ENCODE data around the gene GFRAL. TPM values are rescaled to one million over a fixed set of nuclear protein-coding genes. Genes with fewer than 3 reads are reported as not detected.

GFRAL gene
- total and polyA plus RNA-seq, 9 donors = not detected

DNA sequence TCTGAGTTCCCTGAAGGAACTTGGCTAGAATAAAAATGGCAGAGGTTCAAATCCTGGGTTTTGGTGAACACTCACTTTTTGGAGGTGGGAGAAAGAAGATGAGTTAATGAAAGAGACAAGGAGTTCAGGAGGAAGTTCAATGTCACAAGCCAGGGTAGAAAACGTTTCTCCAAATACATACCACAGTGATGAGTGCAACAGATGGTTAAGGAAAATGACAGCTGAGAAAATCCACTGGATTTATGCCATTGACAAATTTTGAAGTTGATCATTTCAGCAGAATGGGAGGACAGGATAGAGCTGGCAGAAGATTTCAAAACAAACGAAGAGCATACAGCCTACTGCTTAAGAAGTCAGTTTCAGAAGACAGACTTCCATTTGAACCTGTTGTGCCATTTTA is 122.7 kb downstream of the GFRAL start:
- intact Hi-C loops (cut with DNase I) = no loop called here
- Histone ChIP-seq H3K4me1 (ENCODE audit: insufficient read depth) (no peaks in the 10 kb centered on the region), H3K36me3 (no peaks in the 10 kb centered on the region), H3K9me3 (no peaks in the 10 kb centered on the region), H3K27ac (no peak overlapping the region), H3K4me3 (no peak overlapping the region), H3K27me3 (no peaks in the 10 kb centered on the region)
- 23 to 27% (median 25%) methylated on average over 2 of the region's 2 CpGs for WGBS, 3 donors
- TF ChIP-seq POLR2A (IDR thresholded peaks at IDR 0.05) (no peak), EP300 (IDR thresholded peaks at IDR 0.05) (no peak)
- TF ChIP-seq, protein P1, sequence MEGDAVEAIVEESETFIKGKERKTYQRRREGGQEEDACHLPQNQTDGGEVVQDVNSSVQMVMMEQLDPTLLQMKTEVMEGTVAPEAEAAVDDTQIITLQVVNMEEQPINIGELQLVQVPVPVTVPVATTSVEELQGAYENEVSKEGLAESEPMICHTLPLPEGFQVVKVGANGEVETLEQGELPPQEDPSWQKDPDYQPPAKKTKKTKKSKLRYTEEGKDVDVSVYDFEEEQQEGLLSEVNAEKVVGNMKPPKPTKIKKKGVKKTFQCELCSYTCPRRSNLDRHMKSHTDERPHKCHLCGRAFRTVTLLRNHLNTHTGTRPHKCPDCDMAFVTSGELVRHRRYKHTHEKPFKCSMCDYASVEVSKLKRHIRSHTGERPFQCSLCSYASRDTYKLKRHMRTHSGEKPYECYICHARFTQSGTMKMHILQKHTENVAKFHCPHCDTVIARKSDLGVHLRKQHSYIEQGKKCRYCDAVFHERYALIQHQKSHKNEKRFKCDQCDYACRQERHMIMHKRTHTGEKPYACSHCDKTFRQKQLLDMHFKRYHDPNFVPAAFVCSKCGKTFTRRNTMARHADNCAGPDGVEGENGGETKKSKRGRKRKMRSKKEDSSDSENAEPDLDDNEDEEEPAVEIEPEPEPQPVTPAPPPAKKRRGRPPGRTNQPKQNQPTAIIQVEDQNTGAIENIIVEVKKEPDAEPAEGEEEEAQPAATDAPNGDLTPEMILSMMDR (IDR thresholded peaks at IDR 0.05) = no peak
- DNase-seq = no peak

Other genes starting within 250 kb of the GFRAL start
- gene HCRTR2, start 153.0 kb upstream of the GFRAL start, total RNA-seq = under 1 TPM in 2 of 7 donors, not detected in 5; 0.11 to 0.12 TPM
- under 1 TPM in 1 of 2 donors, not detected in 1; 0.04 TPM for gene HCRTR2, start 153.0 kb upstream of the GFRAL start, polyA plus RNA-seq